Activated B cell treated with CpG ODN at 0.5 μM for 24 hours (primary cell): ENCODE results near the gene MARCHF9. TPM values are rescaled to one million over a fixed set of nuclear protein-coding genes. Genes with fewer than 3 reads are reported as not detected.
"Not testable (repeated sequence)": the region's sequence is repeated elsewhere in the genome, so short reads cannot be mapped to it uniquely, and the experiment has no call there.

Experiments used
- ATAC-seq: fragments of 200-7000 bp; cut with Tn5 transposase; one replicate; pipeline ENCODE4 v1.10.0; 2021; ENCODE audit warnings: low read depth, mild to moderate bottlenecking, moderate library complexity
- CTCF ChIA-PET: fragments of 350-600 bp; sonication (Branson Sonifier 250); formaldehyde crosslinking; loops from one replicate; lab custom pipeline; 2021; ENCODE audit warnings: antibody characterized with exemption; lab: Charles Lee
- POLR2A ChIA-PET: fragments of 350-600 bp; sonication (Branson Sonifier 250); formaldehyde crosslinking; loops from one replicate; lab custom pipeline; 2021; ENCODE audit warnings: antibody characterized with exemption; lab: Charles Lee
- DNase-seq: peaks from one replicate; pipeline ENCODE4 v3.0.0; 2022
- H3K27ac Mint-ChIP-seq: one replicate; pipeline ENCODE4 v1.8.0; 2020; ENCODE audit warnings: mixed read lengths
- H3K27me3 Mint-ChIP-seq: one replicate; pipeline ENCODE4 v1.8.0; 2021; ENCODE audit warnings: mixed read lengths
- H3K36me3 Mint-ChIP-seq: one replicate; pipeline ENCODE4 v1.8.0; 2021; ENCODE audit warnings: low read depth, mixed read lengths
- H3K4me1 Mint-ChIP-seq: one replicate; pipeline ENCODE4 v1.8.0; 2021; ENCODE audit warnings: mixed read lengths
- H3K4me3 Mint-ChIP-seq: one replicate; pipeline ENCODE4 v1.8.0; 2020; ENCODE audit warnings: mild to moderate bottlenecking, mixed read lengths
- H3K9me3 Mint-ChIP-seq: one replicate; pipeline ENCODE4 v1.8.0; 2020; ENCODE audit warnings: mixed read lengths
- CTCF ChIP-seq: fragments of 200-600 bp; IDR thresholded peaks from one replicate; pipeline ENCODE4 v1.8.0; 2022; ENCODE audit warnings: antibody characterized with exemption, mild to moderate bottlenecking
- intact Hi-C: fragments of 100-400 bp; cut with micrococcal nuclease; formaldehyde crosslinking; loops from one replicate; pipeline ENCODE4 v1.15.1; 2024
- total RNA-seq: library from RNA; stranded (reverse); gene quantifications from 2 replicates; pipeline ENCODE4 v1.2.3, GENCODE V29; 2022

Gene MARCHF9
- total RNA-seq, 1 donor from 2014 or later: 58.2 TPM

GRCh38 chr12:57719777-57720605 is 34.9 kb upstream of the MARCHF9 start:
- intact Hi-C loops: loop anchor here (2.0 kb wide), 1 partner anchor 23 kb away; no protein-coding TSS in a partner anchor
- Mint-ChIP-seq H3K27me3 (no peaks in the 10 kb centered on the region), H3K36me3 (peaks cover 68% of the 10 kb centered on the region), H3K9me3 (no peaks in the 10 kb centered on the region), H3K4me1 (peaks cover 16% of the 10 kb centered on the region), H3K27ac (no peak overlapping the region), H3K4me3 (no peak overlapping the region)
- TF ChIP-seq CTCF: no peak
- ChIA-PET CTCF (no interaction called here), POLR2A (interaction anchor here (0.5 kb wide), 1 partner anchor 76 kb away, joined by 3 read pairs; no protein-coding TSS in a partner anchor)
- ATAC-seq (no peak), DNase-seq (no peak)

GRCh38 chr12:57720606-57721595 is 34.0 kb upstream of the MARCHF9 start:
- POLR2A ChIA-PET: no interaction called here
- CTCF ChIA-PET: no interaction called here
- peaks cover 15% of the 10 kb centered on the region for H3K4me1 Mint-ChIP-seq
- no peak overlapping the region for H3K27ac Mint-ChIP-seq
- H3K4me3 Mint-ChIP-seq: no peak overlapping the region
- no peaks in the 10 kb centered on the region for H3K27me3 Mint-ChIP-seq
- DNase-seq (no peak), ATAC-seq (no peak)
- TF ChIP-seq CTCF: no peak
- H3K36me3 Mint-ChIP-seq: peaks cover 63% of the 10 kb centered on the region
- no peaks in the 10 kb centered on the region for H3K9me3 Mint-ChIP-seq
- intact Hi-C loops: loop anchor here (2.0 kb wide), 1 partner anchor 22 kb away; no protein-coding TSS in a partner anchor

GRCh38 chr12:57721846-57722608 is 32.9 kb upstream of the MARCHF9 start:
- Mint-ChIP-seq H3K36me3 (peaks cover 58% of the 10 kb centered on the region), H3K4me1 (peaks cover 12% of the 10 kb centered on the region)
- H3K27me3 Mint-ChIP-seq, DNase-seq, H3K27ac Mint-ChIP-seq, H3K4me3 Mint-ChIP-seq, CTCF ChIA-PET, ATAC-seq, H3K9me3 Mint-ChIP-seq: not testable (repeated sequence)
- POLR2A ChIA-PET: interaction anchor here (0.7 to 1.2 kb wide), 2 partner anchors 9 to 117 kb away, joined by 5 to 7 read pairs; partner anchors contain the start of gene DTX3
- intact Hi-C loops: loop anchor here (2.0 kb wide), 1 partner anchor 21 kb away; no protein-coding TSS in a partner anchor

- no peak overlapping the region for H3K27ac Mint-ChIP-seq
- POLR2A ChIA-PET: interaction anchor here (0.7 to 1.7 kb wide), 3 partner anchors 10 to 118 kb away, joined by 4 to 7 read pairs (median 5); partner anchors contain the start of gene DTX3
- no peaks in the 10 kb centered on the region for H3K27me3 Mint-ChIP-seq
- H3K9me3 Mint-ChIP-seq: no peaks in the 10 kb centered on the region
- peaks cover 60% of the 10 kb centered on the region for H3K36me3 Mint-ChIP-seq
- intact Hi-C loops: no loop called here
- no peak for TF ChIP-seq CTCF
- CTCF ChIA-PET: no interaction called here
- H3K4me1 Mint-ChIP-seq: peaks cover 12% of the 10 kb centered on the region
- no peak overlapping the region for H3K4me3 Mint-ChIP-seq
- ATAC-seq (no peak), DNase-seq (no peak)
Observed at GRCh38 chr12:57722716-57723629, 31.9 kb upstream of the MARCHF9 start.
